ENCODE results near the gene CBX6. TPM values are rescaled to one million over a fixed set of nuclear protein-coding genes. Genes with fewer than 3 reads are reported as not detected.

CBX6 gene
- total RNA-seq, 4 donors from 2014 or later = 47.2 to 118 (median 85.0) TPM

DNA sequence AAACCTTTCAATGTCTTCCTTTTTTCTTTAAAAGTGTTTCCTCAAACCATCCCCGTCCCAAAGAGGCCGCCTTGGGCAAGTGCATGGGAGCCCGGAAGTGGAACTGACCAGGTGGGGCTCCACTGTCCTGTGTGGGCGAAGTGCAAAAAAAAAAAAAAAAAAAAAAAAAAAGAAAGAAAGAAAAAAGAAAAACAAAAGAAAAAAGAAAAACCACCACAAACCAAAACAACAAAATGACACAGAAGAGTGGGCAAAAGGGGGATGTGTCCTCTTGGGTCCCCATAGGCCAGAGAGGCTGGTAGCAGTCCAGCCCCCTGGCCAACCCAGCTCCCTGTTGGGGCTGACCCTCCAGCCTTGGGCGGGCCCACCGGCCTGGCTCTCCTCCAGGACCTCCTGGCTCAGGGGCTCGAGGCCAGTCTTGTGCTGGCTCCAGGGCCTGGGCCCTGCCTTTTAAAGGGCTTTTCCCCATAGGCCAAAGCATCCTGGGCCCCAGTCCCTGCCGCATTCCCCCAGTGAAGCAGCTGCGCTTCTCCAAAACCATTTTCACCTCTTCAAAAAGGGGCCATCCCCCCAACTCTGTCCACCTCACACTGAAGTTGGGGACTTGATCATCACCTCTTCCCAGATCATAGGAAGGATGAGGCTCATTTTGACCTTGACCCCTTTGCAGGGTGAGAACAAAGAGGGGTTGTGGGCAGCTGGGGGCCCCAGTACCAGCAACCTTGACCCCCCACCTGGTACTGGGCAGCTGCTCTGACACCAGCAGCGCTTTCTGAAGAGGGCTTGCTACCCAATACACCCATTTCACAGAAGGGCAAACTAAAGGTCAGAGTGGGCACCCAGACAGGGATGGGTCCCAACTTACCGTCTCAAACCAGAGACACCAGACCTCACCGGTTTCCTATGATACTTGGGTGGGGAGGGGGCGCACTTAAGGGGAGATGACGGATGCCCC, 9.4 kb downstream of the CBX6 start:
- intact Hi-C loops (cut with DNase I) = loop anchor here (10.0 kb wide), 2 partner anchors 88 to 442 kb away; no protein-coding TSS in a partner anchor
- Histone ChIP-seq H3K4me1 (peaks cover 24 to 54% of the 10 kb centered on the region in 2 donors), H3K36me3 (peaks cover 7 to 13% of the 10 kb centered on the region in 2 donors), H3K27ac (no peak overlapping the region), H3K4me3 (replicated peaks in 1 of 3) (no peak overlapping the region), H3K27me3 (no peaks in the 10 kb centered on the region), H3K9me3 (no peaks in the 10 kb centered on the region)
- TF ChIP-seq, protein P1, sequence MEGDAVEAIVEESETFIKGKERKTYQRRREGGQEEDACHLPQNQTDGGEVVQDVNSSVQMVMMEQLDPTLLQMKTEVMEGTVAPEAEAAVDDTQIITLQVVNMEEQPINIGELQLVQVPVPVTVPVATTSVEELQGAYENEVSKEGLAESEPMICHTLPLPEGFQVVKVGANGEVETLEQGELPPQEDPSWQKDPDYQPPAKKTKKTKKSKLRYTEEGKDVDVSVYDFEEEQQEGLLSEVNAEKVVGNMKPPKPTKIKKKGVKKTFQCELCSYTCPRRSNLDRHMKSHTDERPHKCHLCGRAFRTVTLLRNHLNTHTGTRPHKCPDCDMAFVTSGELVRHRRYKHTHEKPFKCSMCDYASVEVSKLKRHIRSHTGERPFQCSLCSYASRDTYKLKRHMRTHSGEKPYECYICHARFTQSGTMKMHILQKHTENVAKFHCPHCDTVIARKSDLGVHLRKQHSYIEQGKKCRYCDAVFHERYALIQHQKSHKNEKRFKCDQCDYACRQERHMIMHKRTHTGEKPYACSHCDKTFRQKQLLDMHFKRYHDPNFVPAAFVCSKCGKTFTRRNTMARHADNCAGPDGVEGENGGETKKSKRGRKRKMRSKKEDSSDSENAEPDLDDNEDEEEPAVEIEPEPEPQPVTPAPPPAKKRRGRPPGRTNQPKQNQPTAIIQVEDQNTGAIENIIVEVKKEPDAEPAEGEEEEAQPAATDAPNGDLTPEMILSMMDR (IDR thresholded peaks at IDR 0.05) = no peak
- no peak for TF ChIP-seq POLR2A (IDR thresholded peaks at IDR 0.05)
- WGBS, 2 donors = 55 to 65% methylated on average over 11 to 14 of the region's 14 CpGs
- peak; percentile 70 to 72 for DNase-seq

DNA sequence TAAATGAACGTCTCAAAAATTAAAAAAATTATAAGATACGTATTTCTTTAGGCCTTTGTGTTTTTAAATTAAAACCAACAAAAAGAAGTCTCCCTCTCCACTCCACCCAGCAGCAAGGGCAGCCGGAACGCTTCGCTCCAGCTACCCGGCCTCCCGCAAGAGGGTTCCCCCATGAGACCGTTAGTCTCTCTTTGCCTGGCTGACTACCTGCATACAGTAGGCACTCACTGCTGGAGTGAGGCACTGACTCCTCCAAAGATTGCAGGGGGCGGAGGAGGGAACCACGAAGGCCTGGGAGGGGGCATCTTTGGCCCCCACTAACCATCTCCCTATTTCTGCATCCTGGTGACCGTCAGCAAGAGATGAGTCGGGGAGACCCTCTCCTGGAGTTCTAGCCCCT, 10.1 kb downstream of the CBX6 start:
- peaks cover 7 to 13% of the 10 kb centered on the region in 2 donors for H3K36me3 ChIP-seq
- TF ChIP-seq, protein P1 (IDR thresholded peaks at IDR 0.05) = no peak
- TF ChIP-seq POLR2A (IDR thresholded peaks at IDR 0.05) = no peak
- H3K27me3 ChIP-seq = no peaks in the 10 kb centered on the region
- H3K4me3 ChIP-seq (replicated peaks in 1 of 3) = no peak overlapping the region
- intact Hi-C loops (cut with DNase I) = loop anchor here (10.0 kb wide), 2 partner anchors 87 to 443 kb away; no protein-coding TSS in a partner anchor
- no peak overlapping the region for H3K27ac ChIP-seq
- WGBS, 2 donors = 26 to 32% methylated on average over 12 of the region's 12 CpGs
- no peak for DNase-seq
- no peaks in the 10 kb centered on the region for H3K9me3 ChIP-seq
- peaks cover 24 to 54% of the 10 kb centered on the region in 2 donors for H3K4me1 ChIP-seq

DNA sequence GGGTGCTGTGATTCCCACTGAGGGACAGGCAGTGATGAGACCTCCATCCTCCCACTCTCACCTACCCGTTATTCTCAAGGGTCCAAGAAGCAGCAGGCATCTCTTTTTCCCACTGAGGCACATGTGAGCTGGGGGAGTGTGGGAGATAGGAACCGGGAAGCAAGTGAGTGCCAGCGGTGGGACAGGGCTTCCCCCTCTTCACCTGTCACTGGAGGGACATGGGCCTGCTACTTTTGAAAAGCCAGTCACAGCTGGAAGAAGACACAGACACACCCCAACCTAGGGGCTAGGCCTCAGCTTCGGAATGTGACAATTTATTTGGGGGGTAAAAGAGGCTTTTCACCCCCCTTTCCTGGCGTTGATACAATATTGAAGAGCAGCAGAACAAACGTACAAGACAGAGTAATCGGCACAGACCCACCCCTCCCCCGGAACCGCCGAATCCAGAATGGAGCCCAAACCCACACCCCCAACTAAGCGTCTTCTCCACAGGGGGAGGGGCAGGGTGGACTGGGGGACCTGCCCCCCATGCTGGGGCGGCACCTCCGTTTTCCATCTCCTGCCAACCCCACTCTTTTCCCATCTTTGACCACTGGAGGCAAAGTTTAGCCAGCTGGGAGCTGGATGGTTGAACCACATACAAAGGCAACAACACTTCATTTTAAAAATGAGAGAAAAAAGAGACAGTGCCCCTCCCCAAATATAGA, 10.7 kb downstream of the CBX6 start:
- no peak overlapping the region for H3K4me3 ChIP-seq (replicated peaks in 1 of 3)
- H3K36me3 ChIP-seq = peaks cover under 1 to 7% of the 10 kb centered on the region in 2 donors
- no peaks in the 10 kb centered on the region for H3K27me3 ChIP-seq
- peaks cover 24 to 51% of the 10 kb centered on the region in 2 donors for H3K4me1 ChIP-seq
- TF ChIP-seq, protein P1 (IDR thresholded peaks at IDR 0.05) = peak in 2 of 6 experiments; percentile 14 to 31
- no peak for TF ChIP-seq POLR2A (IDR thresholded peaks at IDR 0.05)
- intact Hi-C loops (cut with DNase I) = loop anchor here (10.0 kb wide), 2 partner anchors 87 to 443 kb away; no protein-coding TSS in a partner anchor
- no peaks in the 10 kb centered on the region for H3K9me3 ChIP-seq
- H3K27ac ChIP-seq = no peak overlapping the region
- WGBS, 2 donors = 6 to 17% methylated on average over 13 of the region's 13 CpGs
- no peak for DNase-seq

DNA sequence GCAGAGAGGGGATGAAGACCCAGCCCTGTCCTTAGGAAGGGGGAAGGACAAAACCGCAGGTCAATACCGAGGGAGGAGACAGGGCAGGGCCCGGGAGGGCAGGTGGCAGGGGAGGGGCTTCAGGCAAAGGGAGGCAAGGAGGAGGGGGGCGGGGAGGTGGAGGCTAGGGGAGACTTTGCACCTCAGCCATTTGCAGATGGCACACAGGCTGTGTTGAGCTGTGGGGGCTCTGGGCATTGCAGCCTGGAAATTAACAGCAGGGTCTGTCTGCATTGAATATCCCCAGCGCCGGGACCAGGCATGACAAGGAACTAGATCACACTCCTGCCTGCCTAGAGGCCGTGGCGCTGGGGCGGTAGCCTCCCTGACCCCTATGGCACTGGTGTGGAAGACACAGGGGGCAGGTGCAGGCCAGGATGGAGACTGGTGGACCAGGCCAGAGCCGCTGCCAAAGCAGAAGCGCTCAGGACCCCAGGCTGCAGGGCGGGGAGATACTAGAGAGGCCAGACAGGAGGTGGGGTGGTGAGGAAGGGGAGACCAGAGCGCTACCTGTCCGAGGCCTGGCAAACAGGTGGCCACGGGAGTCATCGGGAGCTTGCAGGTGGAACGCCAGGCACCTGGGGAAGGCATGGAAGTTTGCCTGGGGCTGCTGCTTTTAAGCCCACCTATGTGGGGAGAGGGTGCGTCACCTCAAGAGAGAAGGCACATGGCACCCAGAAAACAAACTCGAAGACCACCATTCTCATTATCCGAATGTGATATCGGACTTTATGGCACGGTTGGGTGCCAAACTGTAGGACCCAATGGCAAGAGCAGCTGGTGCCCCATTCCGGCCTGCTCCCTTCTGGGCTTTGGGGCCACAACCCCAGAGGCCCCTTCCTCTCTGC, 11.5 kb downstream of the CBX6 start:
- Histone ChIP-seq H3K36me3 (peaks cover 0 to under 1% of the 10 kb centered on the region in 2 donors), H3K27ac (no peak overlapping the region), H3K27me3 (no peaks in the 10 kb centered on the region), H3K4me3 (replicated peaks in 1 of 3) (no peak overlapping the region), H3K4me1 (peaks cover 24 to 43% of the 10 kb centered on the region in 2 donors), H3K9me3 (no peaks in the 10 kb centered on the region)
- DNase-seq = no peak
- intact Hi-C loops (cut with DNase I) = loop anchor here (10.0 kb wide), 2 partner anchors 86 to 444 kb away; no protein-coding TSS in a partner anchor
- WGBS, 2 donors = 57 to 65% methylated on average over 20 to 22 of the region's 23 CpGs
- no peak for TF ChIP-seq POLR2A (IDR thresholded peaks at IDR 0.05)
- TF ChIP-seq, protein P1 (IDR thresholded peaks at IDR 0.05) = no peak
